ENCODE results near the gene COX6B2.

GRCh38 chr19:55365245-55365644, 10.7 kb upstream of the COX6B2 start:
- TF ChIP-seq, protein P1, sequence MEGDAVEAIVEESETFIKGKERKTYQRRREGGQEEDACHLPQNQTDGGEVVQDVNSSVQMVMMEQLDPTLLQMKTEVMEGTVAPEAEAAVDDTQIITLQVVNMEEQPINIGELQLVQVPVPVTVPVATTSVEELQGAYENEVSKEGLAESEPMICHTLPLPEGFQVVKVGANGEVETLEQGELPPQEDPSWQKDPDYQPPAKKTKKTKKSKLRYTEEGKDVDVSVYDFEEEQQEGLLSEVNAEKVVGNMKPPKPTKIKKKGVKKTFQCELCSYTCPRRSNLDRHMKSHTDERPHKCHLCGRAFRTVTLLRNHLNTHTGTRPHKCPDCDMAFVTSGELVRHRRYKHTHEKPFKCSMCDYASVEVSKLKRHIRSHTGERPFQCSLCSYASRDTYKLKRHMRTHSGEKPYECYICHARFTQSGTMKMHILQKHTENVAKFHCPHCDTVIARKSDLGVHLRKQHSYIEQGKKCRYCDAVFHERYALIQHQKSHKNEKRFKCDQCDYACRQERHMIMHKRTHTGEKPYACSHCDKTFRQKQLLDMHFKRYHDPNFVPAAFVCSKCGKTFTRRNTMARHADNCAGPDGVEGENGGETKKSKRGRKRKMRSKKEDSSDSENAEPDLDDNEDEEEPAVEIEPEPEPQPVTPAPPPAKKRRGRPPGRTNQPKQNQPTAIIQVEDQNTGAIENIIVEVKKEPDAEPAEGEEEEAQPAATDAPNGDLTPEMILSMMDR (IDR thresholded peaks at IDR 0.05; ENCODE audit: low read length): no peak
- TF ChIP-seq EZH2 (optimal IDR thresholded peaks at IDR 0.05; ENCODE audit: low read depth, low read length): no peak

Data from MM.1S (cell line).